HepG2 (cell line): Measurements from ENCODE around the gene PRKAR1A. TPM values are rescaled to one million over a fixed set of nuclear protein-coding genes. Genes with fewer than 3 reads are reported as not detected.

ENCODE experiments used
- KMT2B ChIP-seq: IDR thresholded peaks from 2 replicates; pipeline ENCODE4 v1.6.1; 2016; ENCODE audit warnings: missing genetic modification reagents, missing compliant biosample characterization
- MAFF ChIP-seq: IDR thresholded peaks from 2 replicates; pipeline ENCODE4 v1.6.1; 2011; ENCODE audit warnings: low read depth, low read length, improper control_type of control experiment
- THYN1 ChIP-seq: sonication (generic); formaldehyde crosslinking; IDR thresholded peaks from 2 replicates; pipeline ENCODE4 v1.8.1; 2023; ENCODE audit warnings: low read depth, mild to moderate bottlenecking, moderate library complexity, missing genetic modification reagents, borderline replicate concordance
- ZNF747 ChIP-seq: sonication (generic); formaldehyde crosslinking; IDR thresholded peaks from 2 replicates; pipeline ENCODE4 v1.8.1; 2023; ENCODE audit warnings: missing genetic modification reagents, mild to moderate bottlenecking, borderline replicate concordance
- polyA plus RNA-seq, 8 experiments: library from polyadenylated mRNA; depleted of rRNA in 3 of 8; stranded (reverse) in 7 of 8; unstranded in 1 of 8; fragments of >200 nt; fragmentation: Illumina TruSeq in 4 of 8; extraction: Trizol in 4 of 8; gene quantifications; 2 replicates each; pipeline versions ENCODE4 v1.2.1 to v1.2.3, GENCODE V29; 2011 to 2016; ENCODE audit warnings: low read depth in 4 of 8, missing spikeins in 1 of 8, mixed read lengths in 1 of 8; ENCODE audit not compliant: insufficient read depth in 1 of 8
- total RNA-seq, 5 experiments: library from RNA; depleted of rRNA; stranded (reverse); fragments of >200 nt; fragmentation: Illumina TruSeq; extraction: Trizol; gene quantifications; 2 replicates each; pipeline ENCODE4 v1.2.3, GENCODE V29; 2016; ENCODE audit warnings: low read depth in 1 of 5
- TF ChIP-seq, protein P1 (sequence below): sonication (generic); formaldehyde crosslinking; IDR thresholded peaks from 2 replicates; pipeline ENCODE4 v1.4.0; 2020; ENCODE audit warnings: missing genetic modification reagents
- TF ChIP-seq, protein P2 (sequence below): sonication (generic); formaldehyde crosslinking; IDR thresholded peaks from 2 replicates; pipeline ENCODE4 v1.4.0; 2020; ENCODE audit warnings: missing genetic modification reagents, low read depth, mild to moderate bottlenecking, borderline replicate concordance
- TF ChIP-seq, protein P3 (sequence below): sonication (generic); formaldehyde crosslinking; IDR thresholded peaks from 2 replicates; pipeline ENCODE4 v1.5.1; 2020; ENCODE audit warnings: missing genetic modification reagents, mild to moderate bottlenecking, borderline replicate concordance

Gene PRKAR1A
- total and polyA plus RNA-seq, 2 of the 13 experiments (the other 11 are each of a cell fraction or from before 2014, with no cell fraction given), result 265 to 266 TPM

DNA sequence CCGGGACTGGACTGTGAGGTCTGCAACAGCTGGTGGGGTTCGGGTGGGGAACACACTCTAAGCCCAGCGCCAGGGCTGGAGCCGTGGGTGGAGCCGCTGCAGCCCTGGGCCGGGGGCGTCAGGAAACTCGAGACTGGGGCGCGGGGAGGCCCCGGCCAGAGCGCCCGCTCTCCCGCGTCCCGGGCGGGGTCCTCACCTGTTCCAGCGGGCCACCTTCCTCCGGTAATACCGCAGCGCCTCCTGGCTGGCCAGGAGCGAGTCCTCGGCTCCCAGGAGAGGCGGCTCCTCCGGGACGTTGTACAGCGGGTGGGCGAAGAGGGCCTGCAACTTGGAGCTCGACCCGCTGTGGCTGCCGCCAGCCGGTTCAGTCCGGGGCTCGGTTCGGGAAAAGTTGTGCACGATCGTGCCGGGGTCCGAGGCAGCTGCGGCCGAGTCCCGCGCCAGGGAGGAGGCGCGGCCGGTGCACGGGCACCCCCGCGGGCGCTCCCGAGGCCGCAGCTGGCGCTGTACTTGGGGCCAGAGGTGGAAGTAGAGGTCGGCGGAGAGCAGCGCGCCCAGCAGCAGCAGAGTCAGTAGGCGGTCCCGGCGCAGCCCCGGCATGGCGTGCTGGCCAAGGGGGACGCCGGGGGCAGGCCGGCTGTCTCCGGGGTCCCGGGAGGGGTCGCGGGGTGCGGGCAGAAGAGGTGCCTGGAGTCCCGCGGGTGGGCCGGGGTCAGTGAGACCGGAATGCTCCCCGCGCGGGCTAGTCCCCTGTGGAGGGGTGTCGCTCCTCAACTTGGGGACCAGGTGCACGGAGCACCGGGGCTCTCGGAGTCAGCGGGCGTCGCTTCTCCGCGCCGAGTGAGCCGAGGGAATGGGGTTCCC, 88.1 kb downstream of the PRKAR1A start (continued):
- TF ChIP-seq, protein P1, sequence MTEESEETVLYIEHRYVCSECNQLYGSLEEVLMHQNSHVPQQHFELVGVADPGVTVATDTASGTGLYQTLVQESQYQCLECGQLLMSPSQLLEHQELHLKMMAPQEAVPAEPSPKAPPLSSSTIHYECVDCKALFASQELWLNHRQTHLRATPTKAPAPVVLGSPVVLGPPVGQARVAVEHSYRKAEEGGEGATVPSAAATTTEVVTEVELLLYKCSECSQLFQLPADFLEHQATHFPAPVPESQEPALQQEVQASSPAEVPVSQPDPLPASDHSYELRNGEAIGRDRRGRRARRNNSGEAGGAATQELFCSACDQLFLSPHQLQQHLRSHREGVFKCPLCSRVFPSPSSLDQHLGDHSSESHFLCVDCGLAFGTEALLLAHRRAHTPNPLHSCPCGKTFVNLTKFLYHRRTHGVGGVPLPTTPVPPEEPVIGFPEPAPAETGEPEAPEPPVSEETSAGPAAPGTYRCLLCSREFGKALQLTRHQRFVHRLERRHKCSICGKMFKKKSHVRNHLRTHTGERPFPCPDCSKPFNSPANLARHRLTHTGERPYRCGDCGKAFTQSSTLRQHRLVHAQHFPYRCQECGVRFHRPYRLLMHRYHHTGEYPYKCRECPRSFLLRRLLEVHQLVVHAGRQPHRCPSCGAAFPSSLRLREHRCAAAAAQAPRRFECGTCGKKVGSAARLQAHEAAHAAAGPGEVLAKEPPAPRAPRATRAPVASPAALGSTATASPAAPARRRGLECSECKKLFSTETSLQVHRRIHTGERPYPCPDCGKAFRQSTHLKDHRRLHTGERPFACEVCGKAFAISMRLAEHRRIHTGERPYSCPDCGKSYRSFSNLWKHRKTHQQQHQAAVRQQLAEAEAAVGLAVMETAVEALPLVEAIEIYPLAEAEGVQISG, result peak; percentile 66; the same call in 1 of the 2 replicates
- TF ChIP-seq, protein P2, sequence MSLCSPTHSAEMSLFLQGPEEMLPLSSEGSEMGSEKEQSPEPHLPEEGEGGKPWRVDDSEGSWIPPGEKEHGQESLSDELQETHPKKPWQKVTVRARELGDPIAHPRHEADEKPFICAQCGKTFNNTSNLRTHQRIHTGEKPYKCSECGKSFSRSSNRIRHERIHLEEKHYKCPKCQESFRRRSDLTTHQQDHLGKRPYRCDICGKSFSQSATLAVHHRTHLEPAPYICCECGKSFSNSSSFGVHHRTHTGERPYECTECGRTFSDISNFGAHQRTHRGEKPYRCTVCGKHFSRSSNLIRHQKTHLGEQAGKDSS (CRISPR knock-in tag), result peak; percentile 55
- TF ChIP-seq KMT2B (CRISPR knock-in tag) (peak; percentile 54; the same call in 1 of the 2 replicates), ZNF747 (CRISPR knock-in tag) (peak; percentile 41; the same call in 1 of the 2 replicates), THYN1 (CRISPR knock-in tag) (no peak), MAFF (no peak)
- TF ChIP-seq, protein P3, sequence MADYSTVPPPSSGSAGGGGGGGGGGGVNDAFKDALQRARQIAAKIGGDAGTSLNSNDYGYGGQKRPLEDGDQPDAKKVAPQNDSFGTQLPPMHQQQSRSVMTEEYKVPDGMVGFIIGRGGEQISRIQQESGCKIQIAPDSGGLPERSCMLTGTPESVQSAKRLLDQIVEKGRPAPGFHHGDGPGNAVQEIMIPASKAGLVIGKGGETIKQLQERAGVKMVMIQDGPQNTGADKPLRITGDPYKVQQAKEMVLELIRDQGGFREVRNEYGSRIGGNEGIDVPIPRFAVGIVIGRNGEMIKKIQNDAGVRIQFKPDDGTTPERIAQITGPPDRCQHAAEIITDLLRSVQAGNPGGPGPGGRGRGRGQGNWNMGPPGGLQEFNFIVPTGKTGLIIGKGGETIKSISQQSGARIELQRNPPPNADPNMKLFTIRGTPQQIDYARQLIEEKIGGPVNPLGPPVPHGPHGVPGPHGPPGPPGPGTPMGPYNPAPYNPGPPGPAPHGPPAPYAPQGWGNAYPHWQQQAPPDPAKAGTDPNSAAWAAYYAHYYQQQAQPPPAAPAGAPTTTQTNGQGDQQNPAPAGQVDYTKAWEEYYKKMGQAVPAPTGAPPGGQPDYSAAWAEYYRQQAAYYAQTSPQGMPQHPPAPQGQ (CRISPR knock-in tag), result no peak

Other genes with a start within 250 kb of the PRKAR1A start
- 0.67 and 1.1 TPM in 2 replicates for gene SLC16A6, start 221.3 kb upstream of the PRKAR1A start, total RNA-seq (2016; rRNA removed; fragmentation: Illumina TruSeq; extraction: Trizol)
- gene SLC16A6, start 221.3 kb upstream of the PRKAR1A start, polyA plus RNA-seq (2011; rRNA removed), result 27.2 and 44.7 TPM in 2 replicates
- gene ARSG, start 220.9 kb upstream of the PRKAR1A start, total RNA-seq (2016; rRNA removed; fragmentation: Illumina TruSeq; extraction: Trizol), result 3.7 and 4.1 TPM in 2 replicates
- 15.2 and 15.9 TPM in 2 replicates for gene ARSG, start 220.9 kb upstream of the PRKAR1A start, polyA plus RNA-seq (2011; rRNA removed)
- gene WIPI1, start 54.9 kb upstream of the PRKAR1A start, total RNA-seq (2016; rRNA removed; fragmentation: Illumina TruSeq; extraction: Trizol), result 27.1 and 29.4 TPM in 2 replicates
- gene WIPI1, start 54.9 kb upstream of the PRKAR1A start, polyA plus RNA-seq (2011; rRNA removed), result 135 and 141 TPM in 2 replicates
- 5.0 and 9.3 TPM in 2 replicates for gene FAM20A, start 88.9 kb downstream of the PRKAR1A start, total RNA-seq (2016; rRNA removed; fragmentation: Illumina TruSeq; extraction: Trizol)
- 20.7 and 39.3 TPM in 2 replicates for gene FAM20A, start 88.9 kb downstream of the PRKAR1A start, polyA plus RNA-seq (2011; rRNA removed)